Fibroblast of villous mesenchyme (primary cell): ENCODE results near the gene OR5H2. TPM values are rescaled to one million over a fixed set of nuclear protein-coding genes. Genes with fewer than 3 reads are reported as not detected.
"Not testable (repeated sequence)": the region's sequence is repeated elsewhere in the genome, so short reads cannot be mapped to it uniquely, and the experiment has no call there.

Source experiments
- DNase-seq: peaks from one replicate; pipeline ENCODE4 v3.0.0-alpha.2; 2010; ENCODE audit warnings: low read depth
- H3K4me3 ChIP-seq: 2 replicates; pipeline ENCODE4 v1.5.1; 2011; ENCODE audit warnings: low read depth, mild to moderate bottlenecking, low read length
- total RNA-seq: library from RNA; depleted of rRNA; stranded (reverse); fragments of >200 nt; gene quantifications from 2 replicates; pipeline ENCODE4 v1.2.3, GENCODE V29; 2012
- TF ChIP-seq, protein P1 (sequence below): IDR thresholded peaks from 2 replicates; pipeline ENCODE4 v1.5.1; 2012; ENCODE audit warnings: low read depth, mild to moderate bottlenecking, low read length; ENCODE audit not compliant: insufficient read depth

Gene OR5H2
- total RNA-seq, result not detected in 2 replicates

DNA sequence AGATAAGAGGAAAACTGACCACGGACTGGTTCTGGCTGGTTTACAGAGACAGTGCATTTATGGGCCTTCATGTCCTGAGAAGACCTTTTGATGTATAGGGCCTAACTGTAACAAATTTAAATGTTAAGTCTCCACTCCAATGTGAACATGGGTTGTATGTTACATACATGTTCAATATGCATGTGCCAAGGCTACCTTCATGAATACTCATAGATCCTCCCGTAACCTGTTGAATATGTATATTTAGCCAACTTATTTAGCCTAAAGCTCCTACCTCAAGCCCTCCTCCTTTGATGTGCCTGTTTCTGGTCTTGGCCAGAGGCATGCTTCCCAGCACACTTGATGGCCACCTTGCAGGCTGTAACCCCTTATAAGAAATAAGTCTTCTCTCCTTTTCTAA is at the start of gene OR5H2:
TSS of gene OR5H2 (plus strand) at position 301 of the 400 bp plus-strand sequence. CDS start 398 bp downstream, outside the sequence.
- no peak for DNase-seq
- TF ChIP-seq, protein P1, sequence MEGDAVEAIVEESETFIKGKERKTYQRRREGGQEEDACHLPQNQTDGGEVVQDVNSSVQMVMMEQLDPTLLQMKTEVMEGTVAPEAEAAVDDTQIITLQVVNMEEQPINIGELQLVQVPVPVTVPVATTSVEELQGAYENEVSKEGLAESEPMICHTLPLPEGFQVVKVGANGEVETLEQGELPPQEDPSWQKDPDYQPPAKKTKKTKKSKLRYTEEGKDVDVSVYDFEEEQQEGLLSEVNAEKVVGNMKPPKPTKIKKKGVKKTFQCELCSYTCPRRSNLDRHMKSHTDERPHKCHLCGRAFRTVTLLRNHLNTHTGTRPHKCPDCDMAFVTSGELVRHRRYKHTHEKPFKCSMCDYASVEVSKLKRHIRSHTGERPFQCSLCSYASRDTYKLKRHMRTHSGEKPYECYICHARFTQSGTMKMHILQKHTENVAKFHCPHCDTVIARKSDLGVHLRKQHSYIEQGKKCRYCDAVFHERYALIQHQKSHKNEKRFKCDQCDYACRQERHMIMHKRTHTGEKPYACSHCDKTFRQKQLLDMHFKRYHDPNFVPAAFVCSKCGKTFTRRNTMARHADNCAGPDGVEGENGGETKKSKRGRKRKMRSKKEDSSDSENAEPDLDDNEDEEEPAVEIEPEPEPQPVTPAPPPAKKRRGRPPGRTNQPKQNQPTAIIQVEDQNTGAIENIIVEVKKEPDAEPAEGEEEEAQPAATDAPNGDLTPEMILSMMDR, result no peak
- H3K4me3 ChIP-seq, result no peak within 1 kb of the TSS

DNA sequence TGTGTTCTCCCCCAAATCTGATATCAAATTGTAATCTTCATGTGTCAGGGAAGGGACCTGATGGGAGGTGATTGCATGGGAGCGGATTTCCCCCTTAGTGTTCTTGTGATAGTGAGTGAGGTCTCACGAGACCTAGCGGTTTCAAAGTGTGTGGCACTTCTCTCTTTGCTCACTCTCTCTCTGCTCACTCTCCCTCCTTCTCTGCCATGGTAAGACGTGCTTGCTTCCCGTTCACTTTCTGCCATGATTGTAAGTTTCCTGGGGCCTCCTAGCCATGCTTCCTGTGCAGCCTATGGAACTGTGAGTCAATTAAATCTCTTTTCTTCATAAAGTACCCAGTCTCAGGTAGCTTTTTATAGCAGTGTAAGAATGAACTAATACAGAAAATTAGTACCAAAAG is 48.8 kb upstream of the OR5H2 start:
- H3K4me3 ChIP-seq, result no peak overlapping the region
- DNase-seq, result no peak
- TF ChIP-seq, protein P1, result no peak

DNA sequence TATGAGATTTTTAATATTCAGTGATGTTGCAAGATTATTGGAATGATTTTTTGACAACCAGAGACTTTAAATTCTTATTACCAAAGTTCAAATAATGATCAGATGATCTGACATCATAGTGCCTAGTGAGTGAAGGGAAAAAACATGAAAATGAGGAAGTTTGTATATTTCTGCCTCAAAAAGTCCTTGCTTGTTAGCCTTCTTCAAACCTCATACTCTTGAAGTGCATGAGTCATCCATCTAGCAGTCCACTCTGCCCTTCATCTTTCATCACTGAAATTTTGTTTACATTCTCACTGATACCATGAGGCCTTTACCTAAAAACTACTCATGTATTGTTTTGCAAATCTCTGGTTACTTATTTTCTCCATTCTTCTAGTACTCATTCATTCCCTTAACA is 42.2 kb upstream of the OR5H2 start:
- no peak for DNase-seq
- H3K4me3 ChIP-seq, result no peak overlapping the region
- TF ChIP-seq, protein P1, result no peak

DNA sequence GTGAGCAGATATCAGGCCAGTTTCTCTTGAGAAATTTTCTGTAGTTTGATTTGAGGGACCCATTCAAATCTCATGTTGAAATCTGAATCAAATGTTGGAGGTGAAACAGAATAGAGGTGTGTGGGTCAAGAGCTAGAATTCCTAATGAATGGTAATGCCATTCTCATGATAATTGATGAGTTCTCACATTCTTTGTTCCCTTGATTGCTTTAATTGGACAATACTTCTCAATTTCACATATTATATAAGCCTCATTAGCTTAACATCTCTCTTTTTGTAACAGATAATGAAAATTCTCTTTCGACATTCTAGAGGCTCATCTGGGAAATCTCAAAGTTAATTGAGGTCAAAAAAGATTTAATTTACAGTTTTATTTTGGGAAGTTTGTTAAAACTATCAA is 40.1 kb upstream of the OR5H2 start:
- no peak for DNase-seq
- TF ChIP-seq, protein P1, result no peak

DNA sequence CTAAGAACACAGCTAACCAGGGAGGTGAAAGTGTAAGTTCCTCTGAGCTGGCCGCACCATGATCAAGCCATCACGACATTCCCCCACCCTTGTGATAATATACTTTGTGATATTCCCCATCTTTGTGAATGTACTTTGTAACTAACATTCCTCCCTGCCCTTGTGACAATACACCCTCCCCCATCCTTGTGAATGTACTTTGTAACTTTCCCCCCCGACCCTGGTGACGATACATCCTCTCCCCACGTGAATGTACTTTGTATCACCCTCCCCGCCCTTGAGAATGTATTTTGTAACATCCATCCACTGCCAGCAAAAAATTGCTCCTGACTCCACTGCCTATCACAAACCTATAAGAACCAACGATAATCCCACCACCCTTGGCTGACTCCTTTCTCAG is 38.5 kb upstream of the OR5H2 start:
- no peak for DNase-seq
- TF ChIP-seq, protein P1, result no peak
- H3K4me3 ChIP-seq, result no peak overlapping the region

More for the DNA sequence above, 40.1 kb upstream of the OR5H2 start:
- no peak overlapping the region for H3K4me3 ChIP-seq

DNA sequence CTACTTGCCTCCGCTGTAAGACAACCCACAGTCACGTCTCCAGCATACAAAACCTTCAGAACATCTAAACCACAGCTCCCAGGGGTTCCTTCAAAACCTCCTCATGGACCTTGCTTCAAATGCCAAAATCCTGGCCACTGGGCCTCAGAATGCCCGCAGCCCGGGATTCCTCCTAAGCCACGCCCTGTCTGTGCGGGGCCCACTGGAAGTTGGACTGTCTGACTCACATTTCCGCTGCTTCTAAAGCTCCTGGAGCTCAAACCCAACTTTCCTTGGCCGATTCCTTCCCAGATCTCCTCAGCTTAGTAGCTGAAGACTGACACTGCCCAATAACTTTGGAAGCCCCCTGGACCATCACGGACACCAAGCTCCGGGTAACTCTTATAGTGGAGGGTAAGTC is 36.2 kb upstream of the OR5H2 start:
- DNase-seq, result no peak
- TF ChIP-seq, protein P1, result no peak
- H3K4me3 ChIP-seq, result no peak overlapping the region

DNA sequence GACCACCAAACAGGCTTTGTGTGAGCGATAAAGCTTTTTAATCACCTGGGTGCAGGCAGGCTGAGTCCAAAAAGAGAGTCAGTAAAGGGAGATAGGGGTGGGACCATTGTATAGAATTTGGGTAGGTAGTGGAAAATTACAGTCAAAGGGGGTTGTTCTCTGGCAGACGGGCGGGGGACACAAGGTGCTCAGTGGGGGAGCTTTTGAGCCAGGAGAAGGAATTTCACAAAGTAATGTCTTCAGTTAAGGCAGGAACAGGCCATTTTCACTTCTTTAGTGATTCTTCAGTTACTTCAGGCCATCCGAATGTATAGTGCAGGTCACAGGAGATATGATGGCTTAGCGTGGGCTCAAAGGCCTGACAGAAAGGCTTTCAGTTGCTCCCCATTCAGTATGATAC is 26.3 kb upstream of the OR5H2 start:
- H3K4me3 ChIP-seq, DNase-seq: not testable (repeated sequence)
